ENCODE measurements around the gene RPP40.
"Not testable (repeated sequence)": the region's sequence is repeated elsewhere in the genome, so short reads cannot be mapped to it uniquely, and the experiment has no call there.

The RPP40 gene, protein sequence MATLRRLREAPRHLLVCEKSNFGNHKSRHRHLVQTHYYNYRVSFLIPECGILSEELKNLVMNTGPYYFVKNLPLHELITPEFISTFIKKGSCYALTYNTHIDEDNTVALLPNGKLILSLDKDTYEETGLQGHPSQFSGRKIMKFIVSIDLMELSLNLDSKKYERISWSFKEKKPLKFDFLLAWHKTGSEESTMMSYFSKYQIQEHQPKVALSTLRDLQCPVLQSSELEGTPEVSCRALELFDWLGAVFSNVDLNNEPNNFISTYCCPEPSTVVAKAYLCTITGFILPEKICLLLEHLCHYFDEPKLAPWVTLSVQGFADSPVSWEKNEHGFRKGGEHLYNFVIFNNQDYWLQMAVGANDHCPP

DNA sequence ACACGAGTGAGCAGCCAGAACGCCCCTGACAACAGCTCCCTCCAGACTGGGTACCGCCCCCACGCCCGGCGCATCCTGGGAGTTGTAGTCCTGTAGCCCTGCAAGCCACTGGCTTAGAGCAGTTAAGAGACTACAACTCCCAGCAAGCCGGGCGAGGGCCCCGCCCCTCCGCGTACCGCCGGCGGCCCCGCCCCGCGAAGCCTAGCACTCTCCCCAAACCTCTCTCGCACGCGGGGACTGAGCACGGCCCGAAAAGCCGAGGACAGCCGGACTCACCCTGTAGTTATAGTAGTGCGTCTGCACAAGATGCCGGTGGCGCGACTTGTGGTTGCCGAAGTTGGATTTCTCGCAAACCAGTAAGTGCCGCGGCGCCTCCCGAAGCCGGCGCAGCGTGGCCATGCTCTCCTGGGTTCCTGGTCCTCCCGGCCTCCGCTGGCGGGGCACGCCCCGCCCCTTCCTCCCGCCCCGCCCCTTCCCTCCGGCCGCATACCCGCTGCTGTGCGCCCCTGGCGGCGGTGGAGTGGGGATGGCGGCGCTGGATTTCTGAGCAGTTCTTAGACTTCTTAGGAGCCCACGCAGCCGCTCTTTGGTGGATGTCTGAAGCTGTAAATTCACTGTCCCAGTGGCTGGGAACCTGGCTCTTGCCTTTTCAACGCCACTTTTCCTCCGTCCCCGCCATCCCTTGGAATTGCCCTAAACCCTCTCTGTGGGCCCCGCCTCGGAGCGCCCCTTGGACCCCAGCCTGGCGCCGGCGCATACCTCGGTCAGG is at the start of gene RPP40:
Gene RPP40 (minus strand): TSS at position 434 of the 769 bp plus-strand sequence. CDS start 35 bp downstream, at position 399.
- peak; percentile 98 for DNase-seq (ENCODE audit: low spot score)

DNA sequence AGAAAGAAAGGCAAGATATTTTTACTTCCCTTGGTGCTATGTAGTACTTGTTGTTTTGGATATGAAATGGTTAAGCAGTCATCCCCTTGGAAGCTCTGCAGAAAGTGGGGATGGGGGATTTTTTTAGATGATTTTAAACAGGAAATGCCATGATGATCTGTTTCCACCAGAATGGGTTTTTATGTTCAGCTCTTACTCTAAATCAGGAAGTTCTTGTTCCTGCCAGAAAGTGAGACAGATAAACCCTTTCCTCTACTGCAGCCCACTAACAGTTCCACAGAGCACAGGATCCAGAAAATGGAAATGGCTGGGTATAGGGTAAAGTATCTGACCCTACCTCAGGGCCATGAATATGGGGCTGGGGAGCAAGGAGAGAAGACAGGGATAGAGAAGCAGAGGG is 49.2 kb upstream of the RPP40 start:
- DNase-seq (ENCODE audit: low spot score): no peak

- no peak for DNase-seq (ENCODE audit: low spot score)
Observed at GRCh38 chr6:5051394-5051793, 47.6 kb upstream of the RPP40 start.

- DNase-seq (ENCODE audit: low spot score): no peak
Observed at GRCh38 chr6:5050009-5050408, 46.2 kb upstream of the RPP40 start.

DNA sequence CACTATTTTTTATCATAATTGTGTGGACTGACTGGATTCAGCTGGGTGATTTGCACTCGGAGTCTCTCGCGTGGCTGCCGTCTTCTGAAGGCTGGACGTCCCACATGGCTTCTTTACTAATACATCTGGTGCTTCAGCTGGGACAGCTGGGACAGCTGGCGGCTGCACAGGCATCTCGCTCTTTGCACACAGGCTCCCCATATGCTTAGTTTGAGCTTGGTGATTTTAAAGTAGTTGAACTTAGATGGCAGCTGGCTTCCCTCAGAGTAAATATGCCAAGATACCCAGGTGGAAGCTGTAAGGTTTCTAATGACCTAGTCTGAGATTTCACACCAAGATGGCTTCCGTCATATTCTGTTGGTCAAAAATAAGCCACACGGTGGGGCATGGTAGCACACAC is 42.6 kb upstream of the RPP40 start:
- no peak for DNase-seq (ENCODE audit: low spot score)

- DNase-seq (ENCODE audit: low spot score): no peak
Observed at GRCh38 chr6:5045416-5045815, 41.6 kb upstream of the RPP40 start.

DNA sequence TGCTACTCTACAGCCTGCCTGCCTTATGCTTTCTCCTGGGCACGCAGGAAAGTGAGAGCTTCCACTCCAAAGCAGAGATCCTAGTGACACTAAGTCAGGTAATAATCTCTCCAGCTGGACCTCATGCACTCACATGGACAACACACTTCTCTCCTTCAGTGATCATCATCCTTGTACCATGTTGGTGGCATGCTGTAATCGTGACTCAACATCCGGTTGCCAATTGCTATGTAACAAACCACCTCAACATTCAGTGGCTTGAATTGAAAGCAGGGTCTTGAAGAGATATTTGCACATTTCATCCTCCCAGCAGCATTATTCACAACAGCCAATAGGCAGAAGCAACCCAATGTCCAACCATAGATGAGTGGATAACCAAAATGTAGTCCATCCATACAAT is 41.0 kb upstream of the RPP40 start:
- no peak for DNase-seq (ENCODE audit: low spot score)

DNA sequence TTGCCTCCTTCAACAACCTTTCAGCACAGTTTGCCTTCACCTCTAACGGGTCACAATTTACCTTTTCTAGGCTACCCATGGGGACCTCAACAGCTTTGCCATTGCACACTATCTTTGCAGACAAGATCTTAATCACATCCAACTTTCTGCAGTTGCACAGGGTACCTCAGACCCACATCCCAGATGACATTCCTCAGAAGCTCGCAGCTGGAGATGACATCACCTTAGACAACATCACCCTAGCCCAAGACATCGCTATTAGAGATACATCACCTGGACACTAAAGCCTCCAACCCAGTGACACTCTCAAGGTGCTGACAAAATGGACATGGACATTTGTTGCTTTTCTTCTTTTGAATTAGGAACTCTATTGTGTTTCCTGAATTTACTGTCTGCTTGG is 38.6 kb upstream of the RPP40 start:
- DNase-seq (ENCODE audit: low spot score): no peak

DNA sequence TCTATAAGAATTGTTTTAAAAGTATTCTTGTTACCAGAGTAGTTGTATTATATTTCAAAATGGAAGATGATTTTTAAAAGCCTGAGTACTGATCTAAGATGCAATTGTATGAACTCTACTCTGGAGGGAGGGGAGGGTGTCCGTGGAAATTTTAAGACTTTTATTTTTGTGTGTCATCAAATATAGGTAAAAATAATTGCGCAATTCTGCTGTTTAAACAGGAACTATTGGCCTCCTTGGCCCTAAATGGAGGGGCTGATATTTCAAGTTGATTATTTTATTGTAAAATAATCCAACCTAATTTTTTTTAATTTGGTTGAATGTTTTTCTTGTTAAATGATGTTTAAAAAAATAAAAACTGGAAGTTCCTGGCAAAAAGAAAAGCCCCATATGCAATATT is 38.1 kb upstream of the RPP40 start:
- DNase-seq (ENCODE audit: low spot score): no peak

- DNase-seq (ENCODE audit: low spot score): no peak
Observed at GRCh38 chr6:5036269-5036668, 32.4 kb upstream of the RPP40 start.

- no peak for DNase-seq (ENCODE audit: low spot score)
Observed at GRCh38 chr6:5034736-5035135, 30.9 kb upstream of the RPP40 start.

DNA sequence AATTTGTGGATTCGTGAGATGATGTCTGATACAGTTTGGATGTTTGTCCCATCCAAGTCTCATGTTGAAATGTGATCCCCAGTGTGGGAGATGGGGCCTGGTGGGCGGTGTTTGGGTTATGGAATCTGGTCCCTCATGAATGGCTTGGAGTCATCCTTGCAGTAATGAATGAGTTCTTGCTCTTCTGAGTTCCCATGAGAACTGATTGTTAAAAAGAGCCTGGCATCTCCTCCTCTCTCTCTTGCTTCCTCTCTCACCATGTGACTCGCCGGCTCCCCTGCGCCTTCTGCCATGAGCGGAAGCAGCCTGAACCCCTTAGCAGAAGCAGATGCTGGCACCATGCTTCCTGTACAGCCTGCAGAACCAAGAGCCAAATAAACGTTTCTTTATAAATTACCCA is 30.5 kb upstream of the RPP40 start:
- no peak for DNase-seq (ENCODE audit: low spot score)

DNA sequence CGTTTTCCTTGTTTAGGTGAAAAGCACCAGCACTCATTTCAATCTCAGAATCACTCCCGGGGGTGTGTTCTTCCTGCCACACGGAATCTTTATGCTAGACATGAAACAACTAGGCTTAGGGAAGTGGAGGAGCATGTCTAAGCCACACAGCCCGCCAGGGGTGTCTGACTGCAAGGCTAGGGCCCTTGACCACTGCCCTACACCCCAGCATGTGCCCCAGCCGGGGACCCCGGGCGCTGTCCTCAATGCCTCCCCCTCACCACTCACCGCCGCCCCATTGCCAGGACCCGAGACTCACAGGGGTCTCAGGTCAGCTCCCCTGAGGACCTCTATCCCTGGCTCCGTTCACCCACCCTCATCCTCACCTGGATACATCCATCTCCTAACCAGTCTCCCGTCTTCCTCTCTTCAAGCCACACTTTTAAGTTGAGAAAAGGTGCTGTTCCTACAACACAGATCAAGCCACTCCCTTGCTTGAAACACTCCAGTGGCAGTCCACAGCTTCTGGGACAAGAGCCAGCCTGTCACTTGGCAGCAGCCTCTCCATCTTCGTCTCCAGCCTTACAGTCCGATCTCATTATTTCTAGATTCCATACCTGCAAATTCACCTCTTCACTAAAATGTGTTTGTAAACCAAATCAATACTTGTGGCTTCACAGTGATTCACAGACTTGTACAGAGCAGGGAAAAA is 29.5 kb upstream of the RPP40 start:
- not testable (repeated sequence) for DNase-seq (ENCODE audit: low spot score)

GRCh38 chr6:5032706-5033105 is 28.9 kb upstream of the RPP40 start:
- DNase-seq (ENCODE audit: low spot score): not testable (repeated sequence)

DNA sequence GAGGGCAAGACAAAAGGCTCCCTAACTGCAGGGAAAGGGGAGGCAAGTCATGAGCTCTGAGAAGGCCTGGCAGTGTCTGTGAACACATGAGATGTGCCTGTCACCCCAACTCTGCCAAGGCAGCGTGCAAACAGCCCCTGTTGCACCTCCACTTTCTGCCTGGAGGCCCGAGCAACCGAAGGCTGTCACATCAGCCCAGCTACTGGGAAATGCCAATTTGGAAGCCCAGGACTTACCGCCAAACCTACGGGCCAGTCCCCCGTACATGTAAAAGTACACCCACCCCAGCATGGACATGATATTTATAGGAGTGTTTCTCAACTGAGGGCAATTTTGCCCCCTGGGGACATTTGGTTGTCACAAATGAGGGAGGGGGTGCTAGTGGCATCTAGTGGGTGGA is 27.3 kb upstream of the RPP40 start:
- no peak for DNase-seq (ENCODE audit: low spot score)

- peak; percentile 46 for DNase-seq (ENCODE audit: low spot score)
Observed at GRCh38 chr6:5030596-5031136, 26.8 kb upstream of the RPP40 start.

DNA sequence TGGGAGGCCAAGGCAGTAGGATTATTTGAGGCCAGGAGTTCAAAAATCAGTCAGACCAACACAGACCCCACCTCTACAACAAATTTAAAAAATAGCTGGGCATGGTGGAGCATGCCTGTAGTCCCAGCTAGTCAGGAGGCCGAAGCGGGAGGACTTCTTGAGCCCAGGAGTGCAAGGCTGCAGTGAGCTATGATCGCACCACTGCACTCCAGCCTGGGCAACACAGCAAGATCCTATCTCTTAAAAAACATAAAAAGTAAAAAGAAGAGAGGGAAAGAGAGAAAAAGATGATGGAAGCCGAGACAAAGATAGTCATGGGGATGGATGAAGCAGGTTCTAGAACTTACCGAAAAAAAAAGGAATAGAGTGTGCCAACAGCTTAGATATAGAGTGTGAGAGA is 25.8 kb upstream of the RPP40 start:
- no peak for DNase-seq (ENCODE audit: low spot score)

DNA sequence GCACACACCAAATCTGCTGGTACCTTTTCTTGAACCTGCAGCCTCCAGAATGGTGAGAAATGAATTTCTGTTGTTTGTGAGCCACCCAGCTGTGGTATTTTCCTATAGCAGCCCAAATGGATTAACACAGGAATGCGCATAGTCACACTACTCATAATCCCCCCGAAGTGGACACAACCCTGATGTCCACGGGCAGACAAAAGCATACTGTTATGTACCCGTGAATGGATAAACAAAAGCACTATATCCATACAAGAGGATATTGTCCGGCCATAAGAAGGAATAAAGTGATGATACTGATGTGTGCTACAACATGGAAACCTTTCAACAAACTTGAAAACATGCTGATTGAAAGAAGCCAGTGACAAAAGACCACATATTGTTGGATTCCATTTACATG is 25.1 kb upstream of the RPP40 start:
- DNase-seq (ENCODE audit: low spot score): no peak

DNA sequence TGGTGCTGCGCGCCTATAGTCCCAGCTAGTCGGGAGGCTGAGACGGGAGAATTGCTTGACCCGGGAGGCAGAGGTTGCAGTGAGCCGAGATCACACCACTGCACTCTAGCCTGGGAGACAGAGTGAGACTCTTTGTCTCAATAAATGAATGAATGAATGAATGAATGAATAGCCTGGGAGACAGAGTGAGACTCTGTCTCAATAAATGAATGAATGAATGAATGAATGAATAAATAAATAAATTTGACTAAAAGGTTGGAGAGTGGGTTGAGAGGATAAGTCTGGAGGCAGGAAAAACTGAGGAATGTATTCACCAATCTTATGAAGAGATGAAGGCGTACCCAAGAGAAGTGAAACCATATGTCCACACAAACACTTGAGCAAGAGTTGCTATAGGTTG is 24.5 kb upstream of the RPP40 start:
- DNase-seq (ENCODE audit: low spot score): no peak

DNA sequence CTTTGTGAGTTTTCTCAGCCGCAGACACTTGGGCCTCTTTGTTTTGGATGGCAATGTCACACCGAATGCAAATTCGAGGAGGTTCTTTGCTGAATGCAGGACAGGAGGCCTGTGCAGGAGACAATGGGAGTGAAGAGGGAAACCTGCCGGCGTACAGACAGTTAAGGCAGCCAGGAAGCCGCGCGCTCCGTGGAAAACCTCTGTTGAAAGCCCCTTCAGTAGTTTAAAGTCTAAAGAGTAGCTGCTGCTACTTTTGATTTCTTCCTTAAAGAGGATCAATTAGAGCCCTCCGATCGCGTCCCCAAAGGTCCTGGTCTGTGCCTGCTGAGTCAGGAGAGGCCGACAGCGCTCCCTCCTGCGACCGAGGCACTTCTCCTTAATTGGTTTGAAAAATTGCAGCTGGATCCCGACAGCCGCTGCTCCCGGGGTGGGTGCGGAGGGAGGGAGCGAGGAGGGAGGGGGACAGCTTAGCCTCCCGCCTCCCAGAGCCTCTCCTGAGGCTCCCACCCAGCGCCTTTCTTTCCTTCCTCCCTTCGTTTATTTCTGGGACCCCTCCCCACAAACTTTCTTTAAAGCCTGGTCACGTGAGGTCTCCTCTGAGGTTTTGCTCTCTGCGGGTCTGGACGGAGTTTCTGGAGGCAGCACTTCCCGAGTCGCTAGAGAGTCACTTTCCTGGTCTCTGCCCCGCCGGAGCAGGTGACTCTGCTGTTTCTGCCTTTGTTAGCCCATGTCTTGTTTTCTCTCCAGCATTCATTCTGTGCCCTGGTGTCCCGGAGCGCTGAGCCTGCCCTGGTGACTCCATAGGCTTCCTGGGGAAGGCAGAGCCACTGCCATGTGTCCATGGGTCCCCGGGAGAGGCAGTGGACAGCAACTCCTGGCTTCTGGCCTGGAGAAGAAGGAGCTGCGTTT is 22.3 kb upstream of the RPP40 start:
- DNase-seq (ENCODE audit: low spot score): no peak

DNA sequence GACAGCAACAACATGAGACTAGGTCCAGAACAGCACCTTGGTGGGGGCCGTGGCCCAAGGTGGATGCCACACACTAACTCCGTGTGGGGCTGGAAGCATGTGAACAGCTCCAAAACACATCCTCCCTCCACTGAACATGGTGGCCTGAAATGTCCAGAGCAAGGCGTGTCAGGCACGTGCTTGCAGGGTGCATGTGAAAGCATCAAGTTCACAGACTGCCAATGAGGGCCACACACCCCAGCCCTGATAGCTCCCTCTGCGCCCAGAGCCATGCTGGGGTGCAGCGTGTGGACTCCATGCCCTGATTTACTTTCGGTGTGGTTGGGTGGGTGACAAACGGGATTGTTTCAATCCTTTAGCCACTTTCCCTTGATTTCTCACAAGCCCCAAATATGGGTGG is 20.1 kb upstream of the RPP40 start:
- no peak for DNase-seq (ENCODE audit: low spot score)

DNA sequence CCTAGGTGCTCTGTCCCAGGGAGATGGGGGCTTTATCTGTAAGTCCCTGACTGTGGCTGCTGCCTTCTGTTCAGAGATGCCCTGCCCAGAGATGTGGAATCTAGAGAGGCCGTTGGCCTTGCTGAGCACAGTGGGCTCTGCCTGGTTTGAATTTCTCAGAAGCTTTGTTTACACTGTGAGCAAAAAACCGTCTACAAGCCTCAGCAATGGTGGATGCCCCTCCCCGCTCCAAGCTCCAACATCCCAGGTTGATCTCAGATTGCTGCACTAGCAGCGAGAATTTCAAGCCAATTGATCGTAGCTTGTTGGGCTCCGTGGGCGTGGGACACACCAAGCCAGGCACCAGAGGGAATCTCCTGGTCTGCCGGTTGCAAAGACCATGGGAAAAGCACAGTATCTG is 16.3 kb upstream of the RPP40 start:
- DNase-seq (ENCODE audit: low spot score): no peak
